Peyer's patch (tissue), 4 donors: ENCODE results near the gene CDC23. TPM values are rescaled to one million over a fixed set of nuclear protein-coding genes. Genes with fewer than 3 reads are reported as not detected.
"Not testable (repeated sequence)": the region's sequence is repeated elsewhere in the genome, so short reads cannot be mapped to it uniquely, and the experiment has no call there.

ENCODE experiments used
- DNase-seq, 3 donors: peaks; one replicate each; pipeline ENCODE4 v3.0.0-alpha.2; 2017 to 2019
- H3K27ac ChIP-seq, 4 donors: fragments of 200-600 bp; sonication (generic); one replicate each; pipeline ENCODE4 v1.5.1; 2016 to 2019
- H3K27me3 ChIP-seq, 2 donors: fragments of 200-600 bp; sonication (generic); one replicate each; pipeline ENCODE4 v1.5.1; 2019
- H3K36me3 ChIP-seq, 3 donors: fragments of 200-600 bp; sonication (generic); one replicate each; pipeline ENCODE4 v1.5.1; 2016 to 2019
- H3K4me1 ChIP-seq, 4 donors: fragments of 200-600 bp; sonication (generic); one replicate each; pipeline ENCODE4 v1.5.1; 2016 to 2019
- H3K4me3 ChIP-seq, 4 donors: fragments of 200-600 bp; sonication (generic); 1 replicate in 3 of 4; 2 replicates in 1 of 4; pipeline ENCODE4 v1.5.1; 2016 to 2019; ENCODE audit warnings: mild to moderate bottlenecking in 1 of 4
- H3K9me3 ChIP-seq, 4 donors: fragments of 200-600 bp; sonication (generic); one replicate each; pipeline ENCODE4 v1.5.1; 2016 to 2019; ENCODE audit warnings: mild to moderate bottlenecking in 1 of 4
- CTCF ChIP-seq, 6 experiments: fragments of 450-650 bp in 4 of 6; fragments of 200-600 bp in 2 of 6; sonication (generic) in 1 of 6; IDR thresholded peaks; one replicate each; pipeline ENCODE4 v1.5.1; 2017 to 2019; ENCODE audit warnings: antibody characterized with exemption in 6 of 6, mild to moderate bottlenecking in 3 of 6, moderate library complexity in 1 of 6
- POLR2A ChIP-seq, 2 donors: fragments of 450-650 bp; IDR thresholded peaks; one replicate each; pipeline ENCODE4 v1.5.1; 2017; ENCODE audit warnings: antibody characterized with exemption in 2 of 2, mild to moderate bottlenecking in 2 of 2, moderate library complexity in 2 of 2
- total RNA-seq, 4 donors: library from RNA; depleted of rRNA; stranded (reverse); fragments of >200 nt; gene quantifications; one replicate each; pipeline ENCODE4 v1.1.0, GENCODE V29; 2016

Gene CDC23
- total RNA-seq, 4 donors from 2014 or later = 9.3 to 24.8 (median 10.6) TPM

- Histone ChIP-seq H3K27me3 (no peaks in the 10 kb centered on the region), H3K36me3 (peaks cover 0 to 87% (median 0%) of the 10 kb centered on the region in 3 donors), H3K9me3 (no peaks in the 10 kb centered on the region), H3K4me1 (no peaks in the 10 kb centered on the region), H3K4me3 (no peak overlapping the region), H3K27ac (no peak overlapping the region)
- no peak for TF ChIP-seq POLR2A (IDR thresholded peaks at IDR 0.05)
- TF ChIP-seq CTCF (IDR thresholded peaks at IDR 0.05) = no peak
- DNase-seq = no peak
Observed at GRCh38 chr5:138159666-138160065, 53.5 kb downstream of the CDC23 start.

- no peaks in the 10 kb centered on the region for H3K4me1 ChIP-seq
- TF ChIP-seq CTCF (IDR thresholded peaks at IDR 0.05) (no peak), POLR2A (IDR thresholded peaks at IDR 0.05) (no peak)
- no peak for DNase-seq
- H3K27ac ChIP-seq = no peak overlapping the region
- H3K9me3 ChIP-seq = no peaks in the 10 kb centered on the region
- peaks cover 0 to 66% (median 0%) of the 10 kb centered on the region in 3 donors for H3K36me3 ChIP-seq
- H3K4me3 ChIP-seq = no peak overlapping the region
- no peaks in the 10 kb centered on the region for H3K27me3 ChIP-seq
Observed at GRCh38 chr5:138157626-138158025, 55.5 kb downstream of the CDC23 start.

- DNase-seq, H3K4me3 ChIP-seq, H3K27me3 ChIP-seq, H3K4me1 ChIP-seq, H3K9me3 ChIP-seq, H3K27ac ChIP-seq: not testable (repeated sequence)
- peaks cover 0 to 50% (median 0%) of the 10 kb centered on the region in 3 donors for H3K36me3 ChIP-seq
Observed at GRCh38 chr5:138155977-138156376, 57.1 kb downstream of the CDC23 start.

- H3K4me3 ChIP-seq = no peak overlapping the region
- no peaks in the 10 kb centered on the region for H3K27me3 ChIP-seq
- H3K27ac ChIP-seq = no peak overlapping the region
- TF ChIP-seq POLR2A (IDR thresholded peaks at IDR 0.05) (no peak), CTCF (IDR thresholded peaks at IDR 0.05) (no peak)
- H3K4me1 ChIP-seq = no peaks in the 10 kb centered on the region
- no peaks in the 10 kb centered on the region for H3K36me3 ChIP-seq
- no peak for DNase-seq
- H3K9me3 ChIP-seq = no peaks in the 10 kb centered on the region
Observed at GRCh38 chr5:138149530-138149929, 63.6 kb downstream of the CDC23 start.

GRCh38 chr5:138148811-138149210 is 64.3 kb downstream of the CDC23 start:
- Histone ChIP-seq H3K4me3 (no peak overlapping the region), H3K27ac (no peak overlapping the region), H3K36me3 (no peaks in the 10 kb centered on the region), H3K9me3 (no peaks in the 10 kb centered on the region), H3K27me3 (no peaks in the 10 kb centered on the region), H3K4me1 (no peaks in the 10 kb centered on the region)
- TF ChIP-seq POLR2A (IDR thresholded peaks at IDR 0.05) = no peak
- TF ChIP-seq CTCF (IDR thresholded peaks at IDR 0.05) = no peak
- no peak for DNase-seq

GRCh38 chr5:138143578-138143977 is 69.5 kb downstream of the CDC23 start:
- H3K4me3 ChIP-seq, H3K4me1 ChIP-seq, H3K27me3 ChIP-seq, DNase-seq, H3K27ac ChIP-seq, H3K9me3 ChIP-seq, H3K36me3 ChIP-seq: not testable (repeated sequence)

- Histone ChIP-seq H3K36me3 (no peaks in the 10 kb centered on the region), H3K4me1 (peaks cover 0 to 7% (median 0%) of the 10 kb centered on the region in 4 donors), H3K9me3 (no peaks in the 10 kb centered on the region), H3K27me3 (no peaks in the 10 kb centered on the region), H3K27ac (no peak overlapping the region), H3K4me3 (no peak overlapping the region)
- no peak for DNase-seq
- TF ChIP-seq CTCF (IDR thresholded peaks at IDR 0.05) = no peak
- no peak for TF ChIP-seq POLR2A (IDR thresholded peaks at IDR 0.05)
Observed at GRCh38 chr5:138141734-138142133, 71.4 kb downstream of the CDC23 start.
